ENCODE measurements around the gene SYNPR. TPM values are rescaled to one million over a fixed set of nuclear protein-coding genes. Genes with fewer than 3 reads are reported as not detected.

Gene SYNPR
- total RNA-seq, 1 donor from 2014 or later, result not detected

DNA sequence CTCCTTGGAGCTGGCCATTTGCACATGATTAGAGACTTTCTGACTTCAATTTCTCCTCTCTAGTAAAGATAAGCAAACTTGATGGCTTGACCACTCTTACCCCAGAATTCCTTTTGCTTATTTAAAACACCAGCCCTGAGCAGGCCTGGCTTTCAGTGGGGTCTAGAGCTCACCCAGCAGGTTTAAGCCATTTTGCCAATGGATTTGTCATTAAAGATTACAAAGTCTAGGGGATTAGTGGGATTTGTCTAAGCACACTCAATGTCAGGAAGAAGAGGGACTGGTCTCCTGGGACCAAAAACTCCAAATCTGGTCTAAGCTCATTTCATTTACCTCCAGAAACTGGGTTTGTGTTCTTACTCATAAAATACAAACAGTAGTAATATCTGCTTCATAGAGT, 317.1 kb downstream of the SYNPR start:
- TF ChIP-seq, protein P1, sequence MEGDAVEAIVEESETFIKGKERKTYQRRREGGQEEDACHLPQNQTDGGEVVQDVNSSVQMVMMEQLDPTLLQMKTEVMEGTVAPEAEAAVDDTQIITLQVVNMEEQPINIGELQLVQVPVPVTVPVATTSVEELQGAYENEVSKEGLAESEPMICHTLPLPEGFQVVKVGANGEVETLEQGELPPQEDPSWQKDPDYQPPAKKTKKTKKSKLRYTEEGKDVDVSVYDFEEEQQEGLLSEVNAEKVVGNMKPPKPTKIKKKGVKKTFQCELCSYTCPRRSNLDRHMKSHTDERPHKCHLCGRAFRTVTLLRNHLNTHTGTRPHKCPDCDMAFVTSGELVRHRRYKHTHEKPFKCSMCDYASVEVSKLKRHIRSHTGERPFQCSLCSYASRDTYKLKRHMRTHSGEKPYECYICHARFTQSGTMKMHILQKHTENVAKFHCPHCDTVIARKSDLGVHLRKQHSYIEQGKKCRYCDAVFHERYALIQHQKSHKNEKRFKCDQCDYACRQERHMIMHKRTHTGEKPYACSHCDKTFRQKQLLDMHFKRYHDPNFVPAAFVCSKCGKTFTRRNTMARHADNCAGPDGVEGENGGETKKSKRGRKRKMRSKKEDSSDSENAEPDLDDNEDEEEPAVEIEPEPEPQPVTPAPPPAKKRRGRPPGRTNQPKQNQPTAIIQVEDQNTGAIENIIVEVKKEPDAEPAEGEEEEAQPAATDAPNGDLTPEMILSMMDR (IDR thresholded peaks at IDR 0.05), result no peak
- no peak overlapping the region for H3K4me3 Mint-ChIP-seq (ENCODE audit: unreplicated experiment)
- no peak for DNase-seq (ENCODE audit: extremely low spot score, unreplicated experiment)
- no peaks in the 10 kb centered on the region for H3K9me3 Mint-ChIP-seq (ENCODE audit: unreplicated experiment)
- no peaks in the 10 kb centered on the region for H3K4me1 Mint-ChIP-seq (ENCODE audit: unreplicated experiment)
- H3K27me3 Mint-ChIP-seq (ENCODE audit: unreplicated experiment), result no peaks in the 10 kb centered on the region
- H3K27ac Mint-ChIP-seq (ENCODE audit: unreplicated experiment), result no peak overlapping the region
- no peaks in the 10 kb centered on the region for H3K36me3 Mint-ChIP-seq (ENCODE audit: unreplicated experiment)

DNA sequence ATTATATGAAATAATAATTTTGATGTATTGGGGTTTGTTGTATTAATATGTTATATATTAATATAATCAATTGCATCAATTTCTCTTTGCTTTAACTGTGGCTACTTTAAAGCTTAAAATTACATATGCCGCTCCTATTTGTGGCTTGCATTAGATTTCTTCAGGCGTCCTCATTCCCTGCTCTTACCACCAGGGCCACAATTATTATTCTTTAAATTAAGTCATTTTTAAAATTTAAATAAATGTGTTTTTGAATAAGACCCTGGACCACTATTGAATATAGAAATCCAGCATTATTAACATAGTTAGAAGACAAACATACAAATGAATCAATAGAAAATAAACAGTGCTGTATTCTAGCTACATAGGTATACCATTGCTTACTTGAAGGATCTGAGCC, 318.9 kb downstream of the SYNPR start:
- no peaks in the 10 kb centered on the region for H3K9me3 Mint-ChIP-seq (ENCODE audit: unreplicated experiment)

DNA sequence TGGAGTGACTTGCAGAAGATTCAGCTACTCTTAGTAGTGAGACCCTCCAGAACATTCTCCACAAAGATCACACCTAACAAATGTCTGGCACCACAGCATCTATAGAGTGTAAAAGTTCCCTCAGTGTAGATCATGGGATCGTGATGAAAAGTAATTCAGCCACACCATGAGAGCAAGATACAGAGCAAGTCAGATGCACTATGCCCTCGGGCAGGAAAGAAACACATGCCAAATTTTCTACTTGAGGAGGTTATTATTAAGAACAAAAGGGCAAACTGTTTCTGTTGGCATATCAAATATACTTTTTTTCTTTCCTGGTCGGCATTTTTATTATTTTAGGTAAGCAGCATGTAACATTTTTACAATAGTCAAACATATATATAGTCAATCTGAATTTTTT, 329.6 kb downstream of the SYNPR start:
- Mint-ChIP-seq H3K36me3 (ENCODE audit: unreplicated experiment) (no peaks in the 10 kb centered on the region), H3K4me1 (ENCODE audit: unreplicated experiment) (no peaks in the 10 kb centered on the region), H3K27me3 (ENCODE audit: unreplicated experiment) (peaks cover 2% of the 10 kb centered on the region), H3K27ac (ENCODE audit: unreplicated experiment) (no peak overlapping the region), H3K9me3 (ENCODE audit: unreplicated experiment) (no peaks in the 10 kb centered on the region), H3K4me3 (ENCODE audit: unreplicated experiment) (no peak overlapping the region)
- DNase-seq (ENCODE audit: extremely low spot score, unreplicated experiment), result no peak
- TF ChIP-seq, protein P1 (IDR thresholded peaks at IDR 0.05), result no peak

More for the DNA sequence above, 318.9 kb downstream of the SYNPR start:
- DNase-seq (ENCODE audit: extremely low spot score, unreplicated experiment), result no peak
- no peak overlapping the region for H3K4me3 Mint-ChIP-seq (ENCODE audit: unreplicated experiment)
- no peaks in the 10 kb centered on the region for H3K36me3 Mint-ChIP-seq (ENCODE audit: unreplicated experiment)
- TF ChIP-seq, protein P1 (IDR thresholded peaks at IDR 0.05), result no peak
- peaks cover under 1% of the 10 kb centered on the region for H3K27me3 Mint-ChIP-seq (ENCODE audit: unreplicated experiment)
- H3K4me1 Mint-ChIP-seq (ENCODE audit: unreplicated experiment), result no peaks in the 10 kb centered on the region
- H3K27ac Mint-ChIP-seq (ENCODE audit: unreplicated experiment), result no peak overlapping the region

DNA sequence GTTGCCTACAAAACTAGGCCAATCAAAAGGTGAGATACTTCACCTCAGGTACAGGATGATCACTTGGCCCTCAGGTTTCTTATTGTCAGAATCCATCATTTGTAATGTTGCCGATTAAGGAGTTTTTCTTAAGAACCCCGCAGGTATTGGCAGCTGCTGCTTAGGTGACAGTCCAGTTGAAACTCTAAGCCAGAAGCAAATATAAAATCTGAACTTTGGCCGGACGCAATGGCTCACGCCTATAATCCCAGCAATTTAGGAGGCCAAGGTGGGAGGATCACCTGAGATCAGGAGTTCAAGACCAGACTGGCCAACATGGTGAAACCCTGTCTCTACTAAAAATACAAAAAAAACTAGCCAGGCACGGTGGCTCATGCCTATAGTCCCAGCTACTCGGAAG, 331.3 kb downstream of the SYNPR start:
- H3K9me3 Mint-ChIP-seq (ENCODE audit: unreplicated experiment), result no peaks in the 10 kb centered on the region

DNA sequence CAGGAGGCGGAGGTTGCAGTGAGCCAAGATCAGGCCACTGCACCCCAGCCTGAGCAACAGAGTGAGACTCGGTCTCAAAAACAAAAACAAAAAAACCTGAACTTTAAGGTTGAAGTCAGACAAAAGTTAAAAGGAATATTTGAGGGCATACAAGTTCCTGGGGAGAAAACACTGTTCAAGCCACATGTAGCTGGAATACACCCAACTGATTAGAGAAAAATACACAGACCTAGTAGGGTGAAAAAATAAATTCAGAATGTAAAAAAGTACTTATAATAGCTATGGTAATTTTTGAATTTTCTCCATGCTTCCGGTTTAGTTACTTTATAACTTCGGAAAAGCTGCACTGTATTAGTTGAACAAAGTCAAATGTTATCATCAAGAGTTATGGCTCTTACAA, 331.7 kb downstream of the SYNPR start:
- H3K27me3 Mint-ChIP-seq (ENCODE audit: unreplicated experiment), result peaks cover 2% of the 10 kb centered on the region
- H3K36me3 Mint-ChIP-seq (ENCODE audit: unreplicated experiment), result no peaks in the 10 kb centered on the region
- no peak for DNase-seq (ENCODE audit: extremely low spot score, unreplicated experiment)
- H3K27ac Mint-ChIP-seq (ENCODE audit: unreplicated experiment), result no peak overlapping the region
- no peaks in the 10 kb centered on the region for H3K9me3 Mint-ChIP-seq (ENCODE audit: unreplicated experiment)
- TF ChIP-seq, protein P1 (IDR thresholded peaks at IDR 0.05), result no peak
- H3K4me3 Mint-ChIP-seq (ENCODE audit: unreplicated experiment), result no peak overlapping the region
- no peaks in the 10 kb centered on the region for H3K4me1 Mint-ChIP-seq (ENCODE audit: unreplicated experiment)

More for the DNA sequence above, 331.3 kb downstream of the SYNPR start:
- no peaks in the 10 kb centered on the region for H3K36me3 Mint-ChIP-seq (ENCODE audit: unreplicated experiment)
- no peaks in the 10 kb centered on the region for H3K4me1 Mint-ChIP-seq (ENCODE audit: unreplicated experiment)
- no peak overlapping the region for H3K4me3 Mint-ChIP-seq (ENCODE audit: unreplicated experiment)
- no peak overlapping the region for H3K27ac Mint-ChIP-seq (ENCODE audit: unreplicated experiment)
- peaks cover 2% of the 10 kb centered on the region for H3K27me3 Mint-ChIP-seq (ENCODE audit: unreplicated experiment)
- TF ChIP-seq, protein P1 (IDR thresholded peaks at IDR 0.05), result no peak
- DNase-seq (ENCODE audit: extremely low spot score, unreplicated experiment), result no peak

Measured in osteocyte (in vitro differentiated cells).